PFSK-1 (cell line): Measurements from ENCODE around the gene ZIC5.

ENCODE experiments used
- POLR2AphosphoS5 ChIP-seq: IDR thresholded peaks from 2 replicates; pipeline ENCODE4 v1.6.1; 2012; ENCODE audit warnings: low read depth, mild to moderate bottlenecking, control low read depth, low read length, moderate library complexity
- REST ChIP-seq, 2 experiments: IDR thresholded peaks; 2 replicates each; pipeline versions ENCODE4 v1.6.1 to v1.8.0; 2011 to 2012; ENCODE audit warnings: low read depth in 2 of 2, low read length in 2 of 2, control low read depth in 1 of 2, inconsistent platforms in 1 of 2, mild to moderate bottlenecking in 1 of 2, moderate library complexity in 1 of 2; ENCODE audit not compliant: insufficient read depth in 1 of 2
- SIN3A ChIP-seq: IDR thresholded peaks from 2 replicates; pipeline ENCODE4 v1.6.1; 2012; ENCODE audit warnings: mild to moderate bottlenecking, low read length, moderate library complexity, borderline replicate concordance; ENCODE audit not compliant: insufficient read depth
- TAF1 ChIP-seq: IDR thresholded peaks from 2 replicates; pipeline ENCODE4 v1.6.1; 2012; ENCODE audit warnings: low read length, control low read depth, borderline replicate concordance; ENCODE audit not compliant: insufficient read depth

- TF ChIP-seq TAF1 (no peak), POLR2AphosphoS5 (no peak), SIN3A (no peak), REST (IDR thresholded peaks at IDR 0.05; ENCODE audit: insufficient read depth in 1 of 2, low read depth in 2 of 2, low read length in 2 of 2) (no peak)
Observed at GRCh38 chr13:99947666-99948065, 23.9 kb downstream of the ZIC5 start.
